Measurements from ENCODE around the gene TEX12.

GRCh38 chr11:112118176-112118575 is 49.0 kb upstream of the TEX12 start:
- TF ChIP-seq TAF1 (IDR thresholded peaks at IDR 0.05; ENCODE audit: borderline replicate concordance, insufficient read depth, low read length): no peak
- TF ChIP-seq REST (IDR thresholded peaks at IDR 0.05; ENCODE audit: insufficient read depth in 1 of 2, low read depth in 2 of 2, low read length in 2 of 2): no peak
- no peak for TF ChIP-seq POLR2AphosphoS5 (IDR thresholded peaks at IDR 0.05; ENCODE audit: low read depth, low read length)
- TF ChIP-seq SIN3A (IDR thresholded peaks at IDR 0.05; ENCODE audit: borderline replicate concordance, insufficient read depth, low read length): no peak

Data from PFSK-1 (cell line).